Astrocyte (in vitro differentiated cells and primary cell): ENCODE results near the gene CPNE5.

ENCODE experiments used
- EZH2 ChIP-seq: IDR thresholded peaks from 2 replicates; pipeline ENCODE4 v1.6.1; 2012; ENCODE audit warnings: mild to moderate bottlenecking, low read length, inconsistent platforms; ENCODE audit not compliant: insufficient read depth
- TF ChIP-seq, protein P1 (sequence below): IDR thresholded peaks from 2 replicates; pipeline ENCODE4 v1.5.1; 2011; ENCODE audit warnings: low read depth, mild to moderate bottlenecking, inconsistent platforms, low read length, moderate library complexity; ENCODE audit not compliant: insufficient read depth

DNA sequence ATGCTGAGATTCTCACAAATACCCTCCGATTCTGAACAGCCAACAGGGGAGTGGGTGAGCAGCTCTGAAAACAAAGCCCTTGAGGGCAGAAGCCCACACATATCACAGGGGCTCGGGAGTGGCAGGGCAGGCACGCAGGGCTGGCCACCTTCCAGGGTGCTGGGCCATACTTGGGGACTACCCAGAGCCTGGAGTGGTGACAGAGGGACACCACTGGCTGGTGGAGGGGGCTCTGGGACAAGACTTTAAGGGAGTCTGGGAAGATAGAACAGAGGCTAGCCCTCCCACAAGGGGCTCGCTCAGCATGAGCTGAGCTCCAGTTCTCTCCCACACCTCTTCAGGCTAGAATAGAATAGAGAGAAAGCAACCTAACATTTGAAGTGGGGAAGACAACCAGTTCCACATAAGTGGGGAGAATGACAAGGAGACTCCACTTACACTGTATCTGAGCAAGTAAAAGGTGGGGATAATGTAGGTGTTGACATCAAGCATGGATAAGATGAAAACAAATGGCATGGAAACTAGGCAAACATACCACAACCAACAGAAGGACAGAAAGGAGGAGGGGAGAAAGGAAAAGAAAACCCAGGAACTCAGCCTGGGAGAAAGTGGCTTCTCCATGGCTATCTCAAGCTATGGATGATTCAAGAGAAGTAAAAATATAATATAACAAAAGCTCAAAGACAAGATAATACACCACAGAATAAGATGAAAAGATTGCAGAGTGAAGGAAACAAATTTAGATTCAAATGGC is 28.4 kb upstream of the CPNE5 start:
- TF ChIP-seq, protein P1, sequence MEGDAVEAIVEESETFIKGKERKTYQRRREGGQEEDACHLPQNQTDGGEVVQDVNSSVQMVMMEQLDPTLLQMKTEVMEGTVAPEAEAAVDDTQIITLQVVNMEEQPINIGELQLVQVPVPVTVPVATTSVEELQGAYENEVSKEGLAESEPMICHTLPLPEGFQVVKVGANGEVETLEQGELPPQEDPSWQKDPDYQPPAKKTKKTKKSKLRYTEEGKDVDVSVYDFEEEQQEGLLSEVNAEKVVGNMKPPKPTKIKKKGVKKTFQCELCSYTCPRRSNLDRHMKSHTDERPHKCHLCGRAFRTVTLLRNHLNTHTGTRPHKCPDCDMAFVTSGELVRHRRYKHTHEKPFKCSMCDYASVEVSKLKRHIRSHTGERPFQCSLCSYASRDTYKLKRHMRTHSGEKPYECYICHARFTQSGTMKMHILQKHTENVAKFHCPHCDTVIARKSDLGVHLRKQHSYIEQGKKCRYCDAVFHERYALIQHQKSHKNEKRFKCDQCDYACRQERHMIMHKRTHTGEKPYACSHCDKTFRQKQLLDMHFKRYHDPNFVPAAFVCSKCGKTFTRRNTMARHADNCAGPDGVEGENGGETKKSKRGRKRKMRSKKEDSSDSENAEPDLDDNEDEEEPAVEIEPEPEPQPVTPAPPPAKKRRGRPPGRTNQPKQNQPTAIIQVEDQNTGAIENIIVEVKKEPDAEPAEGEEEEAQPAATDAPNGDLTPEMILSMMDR: no peak
- TF ChIP-seq EZH2: no peak
